GM19467 (cell line): Measurements from ENCODE around the gene PILRA.
"Not testable (repeated sequence)": the region's sequence is repeated elsewhere in the genome, so short reads cannot be mapped to it uniquely, and the experiment has no call there.

Source experiments
- ATAC-seq: cut with Tn5 transposase; IDR thresholded peaks from one replicate; pipeline ENCODE4 v1.9.1; 2021; ENCODE audit warnings: mild to moderate bottlenecking, moderate library complexity; ENCODE audit not compliant: unreplicated experiment

Gene PILRA

DNA sequence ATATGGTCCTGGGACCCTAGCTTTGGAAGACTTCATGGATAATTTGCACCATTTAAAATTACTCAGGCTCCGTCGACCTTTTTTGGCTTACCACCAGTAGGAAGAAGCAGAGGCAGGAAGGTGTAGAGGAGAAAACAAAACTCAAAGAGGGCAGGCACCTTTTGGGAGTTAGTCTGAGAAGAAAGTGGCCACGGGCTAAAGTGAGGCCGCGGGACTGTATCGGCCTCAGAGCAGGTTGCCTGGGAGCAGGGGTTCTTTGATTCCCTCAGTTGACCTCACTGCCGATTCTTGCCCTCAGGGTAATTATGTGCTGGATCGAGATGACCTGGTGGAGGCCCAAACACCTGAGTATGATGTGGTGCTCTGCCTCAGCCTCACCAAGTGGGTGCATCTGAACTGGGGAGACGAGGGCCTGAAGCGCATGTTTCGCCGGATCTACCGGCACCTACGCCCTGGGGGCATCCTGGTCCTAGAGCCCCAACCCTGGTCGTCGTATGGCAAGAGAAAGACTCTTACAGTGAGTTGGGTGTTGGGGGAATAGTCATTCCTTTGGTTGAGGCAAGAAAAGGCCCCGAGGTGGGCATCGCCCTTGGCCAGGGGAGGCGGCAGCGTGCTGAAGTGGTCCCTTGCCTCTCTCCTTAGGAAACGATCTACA is 59.5 kb downstream of the PILRA start:
- no peak for ATAC-seq

DNA sequence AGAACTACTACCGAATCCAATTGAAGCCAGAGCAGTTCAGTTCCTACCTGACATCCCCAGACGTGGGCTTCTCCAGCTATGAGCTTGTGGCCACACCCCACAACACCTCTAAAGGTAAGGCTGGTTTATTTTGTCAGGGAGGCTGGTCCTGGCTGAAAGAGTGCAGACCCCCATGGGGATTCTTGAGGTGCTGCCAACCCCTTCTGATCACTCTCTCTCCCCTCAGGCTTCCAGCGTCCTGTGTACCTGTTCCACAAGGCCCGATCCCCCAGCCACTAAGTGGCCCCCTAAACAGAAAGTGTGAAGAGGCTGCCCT is 59.9 kb downstream of the PILRA start:
- no peak for ATAC-seq

DNA sequence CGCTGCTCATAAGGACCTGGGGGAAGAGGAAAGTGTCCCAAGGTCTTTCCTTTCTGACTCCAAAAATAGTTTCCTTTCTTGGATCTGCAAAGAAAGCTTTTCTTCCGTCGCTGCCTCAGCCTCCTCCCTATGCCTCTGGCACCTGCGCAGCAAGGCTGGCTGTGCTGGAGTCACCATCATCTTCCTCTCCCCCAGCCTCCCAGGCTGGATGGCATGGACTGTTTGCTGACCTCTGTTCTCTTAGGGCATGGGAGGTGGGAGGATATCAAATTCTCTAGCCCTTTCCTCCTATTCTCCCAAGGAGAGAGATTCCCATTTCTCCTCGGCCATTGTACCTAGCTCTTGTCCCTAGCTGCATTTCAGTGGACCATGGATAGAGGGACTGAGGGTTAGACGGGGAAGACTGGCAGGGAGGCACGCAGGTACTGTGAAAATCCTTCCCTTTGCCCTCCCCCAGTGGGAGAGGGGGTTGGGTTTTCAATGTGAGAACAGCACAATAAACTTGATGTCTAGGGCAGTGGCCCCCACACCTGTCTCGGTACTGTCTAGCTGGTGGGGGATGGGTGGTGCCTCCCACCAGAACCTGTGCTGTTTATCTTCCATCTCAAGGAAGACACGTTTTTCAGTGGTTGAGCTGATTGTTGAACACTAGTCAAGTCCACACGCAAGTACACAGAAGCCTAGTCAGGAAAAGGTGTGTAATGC is 60.5 kb downstream of the PILRA start:
- ATAC-seq: no peak

DNA sequence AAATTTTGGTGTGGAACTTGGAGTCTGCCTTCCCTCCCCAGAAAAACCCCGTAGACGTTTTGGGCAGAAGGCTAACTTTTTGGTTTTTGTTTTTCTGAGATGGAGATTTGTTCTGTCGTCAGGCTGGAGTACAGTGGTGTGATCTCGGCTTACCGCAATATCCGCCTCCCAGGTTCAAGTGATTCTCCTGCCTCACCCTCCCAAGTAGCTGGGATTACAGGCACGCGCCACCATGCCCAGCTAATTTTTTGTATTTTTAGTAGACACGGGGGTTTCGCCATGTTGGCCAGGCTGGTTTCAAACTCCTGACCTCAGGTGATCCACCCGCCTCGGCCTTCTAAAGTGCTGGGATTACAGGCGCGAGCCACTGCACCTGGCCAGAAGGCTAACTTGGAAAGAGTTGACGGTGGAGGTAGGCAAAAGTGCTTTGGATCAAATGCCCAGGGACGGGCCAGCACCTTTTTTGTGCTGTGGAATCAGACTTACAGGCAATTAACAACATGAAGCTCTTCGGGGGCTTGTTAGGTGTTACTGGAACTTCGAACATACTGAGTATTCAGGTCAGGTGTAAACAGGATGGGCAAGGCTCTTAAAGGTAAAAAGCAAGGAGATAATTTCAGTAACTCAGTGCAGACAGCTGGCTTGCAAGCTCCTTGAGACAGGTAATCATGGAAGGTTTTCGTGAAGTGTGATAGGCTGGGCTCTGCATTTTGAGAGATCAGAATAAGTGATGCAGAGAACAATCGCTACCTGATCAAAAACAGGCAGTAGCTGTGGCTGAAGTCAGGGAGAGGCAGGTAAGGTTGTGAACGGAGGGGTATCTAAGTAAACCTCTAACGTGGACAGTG is 61.2 kb downstream of the PILRA start:
- no peak for ATAC-seq

DNA sequence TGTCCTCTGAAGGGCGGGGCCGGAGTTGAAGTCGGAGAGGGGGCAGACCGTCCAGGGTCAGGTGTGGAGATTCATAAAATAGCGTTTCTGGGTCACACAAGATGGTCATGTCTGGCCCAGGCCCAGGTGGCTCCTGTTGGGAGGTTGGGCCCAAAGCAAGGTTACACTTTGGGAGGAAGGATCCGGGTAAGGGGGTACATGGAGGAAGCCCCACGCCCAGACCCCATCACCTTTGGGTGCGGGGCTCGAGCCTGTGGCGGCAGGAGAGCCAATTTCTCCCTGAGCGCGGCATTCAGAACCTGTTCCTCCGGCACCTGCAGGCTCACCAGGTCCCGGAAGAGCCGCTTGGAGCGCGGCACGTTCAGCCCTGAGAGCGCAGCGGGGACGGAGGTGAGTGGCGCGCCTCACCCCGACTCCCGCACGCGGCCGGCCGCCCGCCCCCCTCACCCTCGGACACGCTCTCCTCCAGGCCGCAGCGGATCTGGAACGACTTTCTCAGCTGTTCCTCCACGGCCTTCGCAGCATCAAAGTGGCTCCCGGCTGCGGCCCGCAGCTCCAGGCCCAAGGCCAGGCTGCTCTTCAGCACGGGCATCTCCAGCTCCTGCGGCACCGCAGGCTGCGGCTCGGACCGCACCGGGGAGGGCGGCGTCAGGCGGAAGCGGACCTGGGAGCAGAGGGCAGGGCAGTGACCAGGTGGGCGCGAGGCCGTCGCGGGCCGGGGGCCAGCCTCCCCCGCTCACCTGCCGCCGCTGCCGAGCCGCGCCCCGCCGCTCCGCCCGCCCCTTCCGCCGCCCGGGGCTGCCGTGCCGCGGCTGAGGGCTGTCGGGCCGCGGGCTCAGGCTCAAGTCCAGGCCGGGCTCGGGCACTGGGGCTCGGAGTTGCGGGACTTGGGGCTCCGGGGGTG is 62.4 kb downstream of the PILRA start:
- peak; percentile 22 for ATAC-seq

DNA sequence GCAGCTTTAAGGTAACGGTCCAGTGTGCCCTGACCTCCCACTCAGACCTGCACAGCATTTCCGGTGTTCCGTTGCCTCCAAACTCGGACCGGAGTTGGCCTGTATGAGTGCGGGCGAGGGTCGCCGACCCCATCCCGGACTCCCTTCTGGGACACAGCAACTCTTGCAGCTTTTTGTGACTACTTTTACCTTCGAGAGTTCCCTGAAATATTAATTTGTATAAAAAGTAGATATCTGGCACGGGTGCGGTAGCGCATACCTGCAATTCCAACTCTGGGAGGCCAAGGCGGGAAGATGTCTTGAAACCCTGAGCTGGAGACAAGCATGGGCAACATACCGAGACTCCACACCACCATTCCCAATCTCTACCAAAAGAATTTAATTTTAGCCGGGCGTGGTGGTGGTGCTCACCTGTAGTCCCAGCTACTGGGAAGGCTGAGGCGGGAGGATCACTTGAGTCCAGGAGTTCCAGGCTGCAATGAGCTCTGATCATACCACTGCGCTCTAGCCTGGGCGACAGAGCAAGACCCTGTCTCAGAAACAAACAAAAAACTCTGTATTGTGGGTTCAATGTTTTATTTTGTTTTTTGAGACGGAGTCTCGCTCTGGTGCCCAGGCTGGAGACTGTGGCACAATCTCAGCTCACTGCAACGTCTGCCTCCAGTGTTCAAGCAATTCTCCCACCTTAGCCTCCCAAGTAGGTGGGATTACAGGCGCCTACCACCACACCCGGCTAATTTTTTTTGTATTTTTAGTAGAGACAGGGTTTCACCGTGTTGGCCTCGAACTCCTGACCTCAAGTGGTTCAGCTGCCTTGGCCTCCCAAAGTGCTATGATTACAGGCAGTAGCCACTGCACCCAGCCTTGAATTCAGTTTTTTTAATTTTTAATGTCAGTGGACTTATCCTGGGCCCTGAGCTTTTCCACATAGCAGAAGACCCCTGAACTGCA is 64.1 kb downstream of the PILRA start:
- no peak for ATAC-seq

DNA sequence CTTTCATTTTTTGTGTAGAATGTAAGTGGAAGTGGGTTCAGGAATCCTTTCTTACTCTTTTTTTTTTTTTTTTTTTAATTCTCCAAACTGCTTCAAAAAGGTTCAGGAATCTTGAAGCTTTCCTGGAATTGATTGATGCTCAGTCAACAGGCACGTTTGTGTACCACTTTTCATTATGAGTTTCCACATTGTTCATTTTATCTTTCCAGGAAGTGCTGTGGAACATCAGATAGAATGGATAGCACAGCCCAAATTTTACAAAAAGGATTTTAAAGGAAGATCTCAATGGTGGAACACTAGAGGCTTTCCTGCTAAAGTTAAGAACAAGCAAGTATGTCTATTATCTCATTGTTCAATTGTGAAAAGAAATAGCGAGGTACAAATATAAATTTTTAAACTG is 64.9 kb downstream of the PILRA start:
- ATAC-seq: no peak

DNA sequence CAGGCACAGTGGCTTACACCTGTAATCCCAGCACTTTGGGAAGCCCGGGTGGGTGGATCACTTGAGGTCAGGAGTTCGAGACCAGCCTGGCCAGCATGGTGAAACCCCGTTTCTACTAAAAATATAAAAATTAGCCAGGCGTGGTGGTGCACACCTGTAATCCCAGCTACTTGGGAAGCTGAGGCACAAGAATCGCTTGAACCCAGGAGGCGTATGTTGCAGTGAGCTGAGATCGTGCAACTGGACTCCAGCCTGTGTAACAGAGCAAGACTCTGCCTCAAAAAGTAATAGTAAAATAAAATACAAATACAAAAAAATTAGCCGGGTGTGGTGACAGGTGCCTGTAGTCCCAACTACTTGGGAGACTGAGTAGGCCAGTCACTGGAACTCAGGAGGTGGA is 65.4 kb downstream of the PILRA start:
- ATAC-seq: not testable (repeated sequence)

DNA sequence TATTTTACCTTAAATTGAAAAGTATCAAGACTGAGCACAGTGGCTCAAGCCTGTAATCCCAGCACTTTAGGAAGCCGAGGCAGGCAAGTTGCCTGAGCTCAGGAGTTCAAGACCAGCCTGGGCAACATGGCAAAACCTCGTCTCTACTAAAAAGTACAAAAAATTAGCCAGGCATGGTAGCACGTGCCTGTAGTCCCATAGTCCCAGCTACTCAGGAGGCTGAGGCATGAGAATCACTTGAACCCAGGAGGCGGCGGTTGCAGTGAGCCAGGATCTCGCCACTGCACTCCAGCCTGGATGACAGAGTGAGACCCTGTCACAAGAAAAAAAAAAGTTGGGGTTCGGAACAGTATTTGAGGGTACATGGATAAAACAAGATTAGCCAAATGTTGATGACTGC is 66.0 kb downstream of the PILRA start:
- ATAC-seq: not testable (repeated sequence)

DNA sequence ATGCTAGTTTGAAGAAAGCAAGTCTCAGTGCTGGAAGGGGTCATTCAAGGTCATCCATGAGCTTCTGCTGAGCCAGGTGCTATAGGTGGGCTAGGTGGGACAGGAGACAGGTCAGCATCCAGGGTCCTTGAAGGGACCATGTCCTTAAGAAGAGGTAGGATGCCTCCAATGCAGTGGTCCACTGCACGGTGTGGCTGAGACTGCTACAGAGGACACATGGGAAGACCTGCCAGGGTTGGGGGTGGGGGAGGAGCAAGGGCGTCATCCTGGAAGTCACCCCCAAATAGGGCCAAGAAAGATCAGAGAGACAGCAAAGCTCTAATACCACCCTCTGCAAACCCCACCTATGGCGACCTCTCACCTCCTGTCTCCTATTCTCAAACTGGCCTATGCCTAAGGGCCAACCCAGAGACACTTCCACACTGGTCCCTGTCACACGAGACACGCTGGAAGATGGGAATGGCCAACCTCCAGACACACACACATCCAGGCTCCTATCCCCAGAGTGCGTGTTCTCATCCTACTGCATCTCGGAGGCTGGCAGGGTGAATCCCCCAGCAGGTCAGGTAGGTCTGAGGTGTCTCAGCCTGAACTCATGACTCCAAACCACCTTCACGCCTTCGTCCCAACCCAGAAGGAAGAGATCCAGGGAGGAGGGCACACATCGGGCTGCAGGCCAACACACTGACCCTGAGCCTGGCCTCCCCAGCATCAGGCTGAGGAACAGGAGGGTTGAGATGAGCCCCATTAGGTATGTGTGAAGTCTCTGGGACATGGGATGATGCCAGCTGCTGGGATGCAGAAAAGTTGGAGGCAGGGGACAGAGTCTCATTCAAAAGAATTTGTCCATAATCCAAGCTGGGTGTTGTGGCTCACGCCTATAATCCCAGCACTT is 68.6 kb downstream of the PILRA start:
- no peak for ATAC-seq

DNA sequence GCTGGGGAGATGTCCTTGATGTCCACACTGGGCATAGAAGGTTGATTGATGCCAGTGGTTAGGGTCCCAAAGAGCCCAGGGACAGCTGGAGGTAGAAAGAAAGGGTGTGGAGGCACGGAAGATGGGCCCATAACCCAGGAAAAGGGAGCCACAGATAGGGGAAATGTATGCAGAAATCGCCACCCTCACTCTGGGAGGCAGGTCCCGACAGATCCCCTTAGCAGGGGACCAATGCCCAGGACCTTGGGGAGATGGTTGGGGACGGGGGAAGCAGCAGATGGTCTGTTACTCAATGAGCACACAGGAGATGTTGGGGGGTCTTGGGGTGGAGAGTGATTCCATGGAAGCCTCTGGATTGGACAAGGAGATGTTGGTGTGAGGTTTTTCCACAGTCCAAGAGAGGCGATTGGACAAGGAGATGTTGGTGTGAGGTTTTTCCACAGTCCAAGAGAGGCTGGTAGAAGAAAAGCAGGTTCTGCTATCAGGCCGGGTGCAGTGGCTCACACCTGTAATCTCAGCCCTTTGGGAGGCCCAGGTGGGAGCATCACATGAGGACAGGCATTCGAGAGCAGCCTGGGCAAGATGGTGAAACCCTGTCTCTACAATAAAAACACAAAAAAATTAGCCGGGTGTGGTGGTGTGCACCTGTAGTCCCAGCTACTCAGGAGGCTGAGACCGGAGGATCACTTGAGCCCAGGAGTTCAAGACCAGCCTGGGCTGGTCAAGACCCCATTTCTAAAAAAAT is 70.0 kb downstream of the PILRA start:
- no peak for ATAC-seq

DNA sequence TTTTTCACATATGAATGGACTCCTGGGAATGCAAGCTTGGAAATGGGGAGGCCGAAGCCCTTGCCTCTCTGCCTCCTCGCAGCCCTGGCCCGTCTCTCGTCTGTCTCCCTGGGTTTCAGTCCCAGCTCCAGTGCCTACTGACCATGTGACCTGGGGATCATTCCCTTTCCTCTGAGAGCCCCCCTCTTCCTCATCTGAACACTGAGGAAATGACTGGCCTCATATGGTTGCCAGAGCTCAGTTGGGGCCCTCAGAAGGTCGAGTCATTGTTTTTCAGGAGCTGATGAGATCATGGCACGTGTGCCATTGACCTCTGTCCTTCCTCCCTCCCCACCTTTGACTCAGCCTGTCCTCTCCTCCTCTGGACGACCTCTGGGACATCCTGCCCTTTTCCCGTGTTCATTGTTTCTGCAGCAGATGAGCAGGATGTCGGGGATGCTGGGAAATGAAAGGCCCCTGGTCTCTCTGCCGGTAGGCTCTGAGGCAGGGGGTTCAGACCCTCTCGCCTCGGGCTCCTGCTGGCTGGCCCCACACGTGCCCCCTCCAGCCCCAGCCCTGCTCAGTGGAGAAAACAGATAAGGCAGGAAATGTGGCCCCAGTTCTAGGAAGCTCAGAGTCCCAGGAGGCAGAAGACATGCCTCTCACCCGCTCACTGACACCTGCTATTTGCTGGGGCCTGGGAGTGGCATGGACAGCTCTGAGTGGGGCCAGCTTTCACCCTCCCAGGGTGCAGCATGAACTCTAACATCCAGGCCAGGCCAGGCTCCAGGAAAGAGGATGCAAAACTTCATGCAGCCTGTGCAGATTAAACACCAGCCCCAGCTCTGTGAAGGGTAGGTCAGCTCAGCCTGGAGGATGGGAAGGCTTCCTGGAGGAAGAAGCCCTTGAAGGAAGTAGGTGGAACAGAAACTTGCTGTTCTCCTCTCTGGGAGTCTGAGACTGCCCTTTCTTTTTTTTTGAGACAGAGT is 71.3 kb downstream of the PILRA start:
- ATAC-seq: no peak

DNA sequence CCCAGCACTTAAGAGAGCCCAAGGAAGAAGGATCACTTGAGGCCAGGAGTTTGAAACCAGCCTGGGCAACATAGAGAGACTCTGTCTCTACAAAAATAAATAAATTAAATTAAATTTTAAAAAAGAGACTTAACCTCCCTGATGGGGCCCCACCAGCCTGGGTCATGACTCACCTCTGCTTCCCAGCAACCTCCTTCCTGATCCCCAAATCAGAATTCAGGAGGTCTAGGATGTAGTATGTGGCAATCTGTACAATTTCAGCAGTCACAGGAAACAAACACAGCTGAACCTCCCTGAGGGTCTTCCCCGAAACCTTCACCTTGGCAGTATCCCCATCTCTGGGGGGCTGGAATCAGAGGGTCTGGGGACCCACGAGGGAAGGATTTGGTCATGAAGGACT is 72.8 kb downstream of the PILRA start:
- ATAC-seq: no peak

DNA sequence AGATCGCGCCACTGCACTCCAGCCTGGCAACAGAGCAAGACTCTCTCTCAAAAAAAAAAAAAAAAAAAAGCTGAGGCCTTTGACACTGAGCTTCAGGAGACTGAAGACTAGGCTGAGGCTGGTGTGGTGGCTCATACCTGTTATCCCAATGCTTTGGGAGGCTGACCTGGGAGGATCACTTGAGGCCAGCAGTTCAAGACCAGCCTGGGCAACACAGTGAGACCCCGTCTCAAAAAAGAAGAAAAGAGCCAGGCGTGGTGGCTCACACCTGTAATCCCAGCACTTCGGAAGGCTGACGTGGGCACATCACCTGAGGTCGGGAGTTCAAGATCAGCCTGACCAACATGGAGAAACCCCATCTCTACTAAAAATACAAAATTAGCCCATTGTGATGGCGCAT is 74.1 kb downstream of the PILRA start:
- not testable (repeated sequence) for ATAC-seq

DNA sequence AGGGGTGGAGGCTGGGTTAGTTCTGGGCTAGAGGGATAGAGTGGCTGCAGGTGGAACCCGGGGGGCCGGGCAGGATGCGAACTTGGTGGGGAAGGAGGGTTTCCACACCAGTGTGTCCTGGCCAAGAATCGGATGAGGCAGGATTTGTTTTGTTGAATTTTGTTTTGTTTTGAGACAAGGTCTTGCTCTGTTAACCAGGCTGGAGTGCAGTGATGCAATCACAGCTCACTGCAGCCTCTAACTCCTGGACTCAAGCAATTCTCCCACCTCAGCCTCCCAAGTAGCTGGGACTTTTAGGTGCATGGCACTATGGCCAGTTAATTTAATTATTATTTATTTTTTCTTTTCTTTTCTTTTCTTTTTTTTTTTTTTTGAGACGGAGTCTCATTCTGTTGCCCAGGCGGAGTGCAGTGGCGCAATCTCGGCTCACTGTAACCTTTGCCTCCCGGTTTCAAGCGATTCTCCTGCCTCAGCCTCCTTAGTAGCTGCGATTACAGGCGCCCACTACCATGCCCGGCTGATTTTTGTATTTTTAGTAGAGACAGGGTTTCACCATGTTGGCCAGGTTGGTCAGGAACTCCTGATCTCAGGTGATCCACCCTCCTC is 76.0 kb downstream of the PILRA start:
- ATAC-seq: no peak
